ENCODE data around the gene GUSB. TPM values are rescaled to one million over a fixed set of nuclear protein-coding genes. Genes with fewer than 3 reads are reported as not detected.

Gene GUSB
- total and polyA plus RNA-seq, 12 donors, result 19.2 to 65.4 (median 46.4) TPM

GRCh38 chr7:65937296-65937695 lies 44.7 kb downstream of the GUSB start:
- intact Hi-C loops (cut with DNase I), result no loop called here
- no peak for DNase-seq
- 97 to 100% (median 98%) methylated on average over 2 of the region's 2 CpGs for WGBS, 4 donors
- no peak for TF ChIP-seq CTCF (IDR thresholded peaks at IDR 0.05)
- TF ChIP-seq POLR2A (IDR thresholded peaks at IDR 0.05), result no peak
- Histone ChIP-seq H3K27me3 (no peaks in the 10 kb centered on the region), H3K9me3 (replicated peaks in 1 of 3) (no peaks in the 10 kb centered on the region), H3K27ac (no peak overlapping the region), H3K4me3 (no peak overlapping the region), H3K4me1 (replicated peaks in 1 of 2) (no peaks in the 10 kb centered on the region), H3K36me3 (replicated peaks in 1 of 2) (no peaks in the 10 kb centered on the region)

GRCh38 chr7:65931685-65932084 lies 50.3 kb downstream of the GUSB start:
- WGBS, 4 donors, result 86 to 96% (median 93%) methylated on average over 4 of the region's 4 CpGs
- Histone ChIP-seq H3K4me3 (no peak overlapping the region), H3K9me3 (replicated peaks in 1 of 3) (no peaks in the 10 kb centered on the region), H3K36me3 (replicated peaks in 1 of 2) (no peaks in the 10 kb centered on the region), H3K4me1 (replicated peaks in 1 of 2) (no peaks in the 10 kb centered on the region), H3K27ac (no peak overlapping the region), H3K27me3 (no peaks in the 10 kb centered on the region)
- no peak for TF ChIP-seq POLR2A (IDR thresholded peaks at IDR 0.05)
- no peak for TF ChIP-seq CTCF (IDR thresholded peaks at IDR 0.05)
- intact Hi-C loops (cut with DNase I), result no loop called here
- no peak for DNase-seq

GRCh38 chr7:65927489-65928448 lies 54.2 kb downstream of the GUSB start:
- H3K9me3 ChIP-seq (replicated peaks in 1 of 3), result no peaks in the 10 kb centered on the region
- no peaks in the 10 kb centered on the region for H3K36me3 ChIP-seq (replicated peaks in 1 of 2)
- H3K4me3 ChIP-seq, result no peak overlapping the region
- TF ChIP-seq POLR2A (IDR thresholded peaks at IDR 0.05) (no peak), CTCF (IDR thresholded peaks at IDR 0.05) (no peak)
- no peaks in the 10 kb centered on the region for H3K27me3 ChIP-seq
- 76 to 87% (median 83%) methylated on average over 6 of the region's 6 CpGs for WGBS, 4 donors
- H3K4me1 ChIP-seq (replicated peaks in 1 of 2), result no peaks in the 10 kb centered on the region
- H3K27ac ChIP-seq, result no peak overlapping the region
- intact Hi-C loops (cut with DNase I), result no loop called here
- no peak for DNase-seq

- H3K36me3 ChIP-seq (replicated peaks in 1 of 2), result no peaks in the 10 kb centered on the region
- no peak overlapping the region for H3K27ac ChIP-seq
- no peaks in the 10 kb centered on the region for H3K27me3 ChIP-seq
- H3K4me1 ChIP-seq (replicated peaks in 1 of 2), result no peaks in the 10 kb centered on the region
- intact Hi-C loops (cut with DNase I), result no loop called here
- DNase-seq, result no peak
- H3K9me3 ChIP-seq (replicated peaks in 1 of 3), result no peaks in the 10 kb centered on the region
- H3K4me3 ChIP-seq, result no peak overlapping the region
- no peak for TF ChIP-seq CTCF (IDR thresholded peaks at IDR 0.05)
- no peak for TF ChIP-seq POLR2A (IDR thresholded peaks at IDR 0.05)
These were observed 55.4 kb downstream of the GUSB start for GRCh38 chr7:65926588-65926987.
